Measurements from ENCODE around the gene MFSD8. TPM values are rescaled to one million over a fixed set of nuclear protein-coding genes. Genes with fewer than 3 reads are reported as not detected.

MFSD8 gene
- total RNA-seq, 1 experiment from 2014 or later, result 24.0 TPM

GRCh38 chr4:127888559-127888958 lies 76.4 kb downstream of the MFSD8 start:
- Mint-ChIP-seq H3K9me3 (no peaks in the 10 kb centered on the region), H3K4me1 (no peaks in the 10 kb centered on the region), H3K27me3 (ENCODE audit: low read depth) (no peaks in the 10 kb centered on the region), H3K36me3 (ENCODE audit: insufficient read depth in 1 of 3, low read depth in 3 of 3) (peaks cover 39 to 78% (median 77%) of the 10 kb centered on the region in 3 experiments; a peak in 6 of 7 replicates), H3K27ac (no peak overlapping the region; a peak in 1 of 7 replicates), H3K4me3 (no peak overlapping the region)
- no peak overlapping the region for H2BK5ac ChIP-seq (ENCODE audit: insufficient read length, low read length)
- no peak overlapping the region for H2BK20ac ChIP-seq (ENCODE audit: low read depth, low read length, poor library complexity, severe bottlenecking)
- H3K79me2 ChIP-seq (ENCODE audit: insufficient read depth, low read length), result no peaks in the 10 kb centered on the region
- no peak overlapping the region for H3K27ac ChIP-seq (ENCODE audit: insufficient read length, low read depth, low read length)
- no peak overlapping the region for H2AFZ ChIP-seq (ENCODE audit: low read length)
- H3K23ac ChIP-seq (ENCODE audit: insufficient read length, low read depth, low read length), result no peak overlapping the region
- H4K8ac ChIP-seq (replicated peaks; ENCODE audit: insufficient read length, low read depth, low read length), result no peak overlapping the region
- TF ChIP-seq CTCF (conservative IDR thresholded peaks at IDR 0.05), result no peak
- no peak overlapping the region for H4K91ac ChIP-seq (ENCODE audit: insufficient read length, low read depth, low read length)
- H3K14ac ChIP-seq (ENCODE audit: insufficient read depth, low read length), result no peak overlapping the region
- no peaks in the 10 kb centered on the region for H3K4me1 ChIP-seq (ENCODE audit: insufficient read depth, low read length)
- no peak overlapping the region for H3K4me2 ChIP-seq (ENCODE audit: insufficient read depth, insufficient read length, low read length)
- no peak overlapping the region for H4K5ac ChIP-seq (ENCODE audit: insufficient read length, low read depth, low read length)
- no peak overlapping the region for H3K56ac ChIP-seq (ENCODE audit: insufficient read length, low read depth, low read length)
- H3K9me3 ChIP-seq (ENCODE audit: control insufficient read depth, low read depth, low read length), result no peaks in the 10 kb centered on the region
- no peak overlapping the region for H2AK5ac ChIP-seq (ENCODE audit: insufficient read length, low read length)
- H3K9ac ChIP-seq (ENCODE audit: extremely low read depth, insufficient read length, low read length), result no peak overlapping the region
- DNase-seq, result no peak
- H3K27me3 ChIP-seq (ENCODE audit: insufficient read depth, low read length), result no peaks in the 10 kb centered on the region
- no peak overlapping the region for H3T11ph ChIP-seq (ENCODE audit: low read length)
- WGBS (ENCODE audit: extremely low coverage, insufficient read length, low lambda C conversion rate), result no CpG with 5 or more reads among the region's 1 CpG
- H3K4ac ChIP-seq (ENCODE audit: low read depth, low read length), result no peak overlapping the region
- no peak overlapping the region for H2BK12ac ChIP-seq (ENCODE audit: insufficient read length, low read depth, low read length)
- H3K23me2 ChIP-seq (ENCODE audit: insufficient read length, low read depth, low read length, poor library complexity, severe bottlenecking), result no peaks in the 10 kb centered on the region
- no peak overlapping the region for H2BK120ac ChIP-seq (ENCODE audit: low read depth, low read length, poor library complexity, severe bottlenecking)
- no peak overlapping the region for H2BK15ac ChIP-seq (ENCODE audit: low read depth, low read length)
- H3K18ac ChIP-seq (ENCODE audit: insufficient read length, low read depth, low read length), result no peak overlapping the region
- H3K79me1 ChIP-seq (ENCODE audit: insufficient read depth, low read depth, low read length, poor library complexity, severe bottlenecking), result no peaks in the 10 kb centered on the region
- H4K20me1 ChIP-seq (ENCODE audit: control insufficient read depth, insufficient read depth, insufficient read length), result no peaks in the 10 kb centered on the region

Data from H9 (cell line).